ENCODE data around the gene FER1L5. TPM values are rescaled to one million over a fixed set of nuclear protein-coding genes. Genes with fewer than 3 reads are reported as not detected.

Gene FER1L5
- total RNA-seq, 4 donors from 2014 or later = not detected

DNA sequence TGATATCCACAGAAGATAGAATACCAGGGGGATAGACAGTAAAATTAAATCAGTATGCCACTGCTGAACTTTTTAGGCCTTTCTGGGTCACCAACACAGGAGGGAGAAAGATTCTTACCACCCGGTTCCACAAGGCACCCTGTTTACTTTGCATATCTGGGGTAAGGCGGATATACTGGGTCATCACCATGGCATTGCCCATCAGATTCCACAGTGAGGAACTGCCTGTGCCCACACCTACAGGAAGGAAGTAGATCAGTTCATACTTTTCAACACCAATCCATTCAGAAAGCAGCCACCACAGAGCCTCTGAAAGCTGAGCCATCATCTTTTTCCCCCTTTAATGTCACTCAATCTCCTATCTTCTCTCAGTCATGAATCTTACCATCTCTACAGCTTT, 95.3 kb downstream of the FER1L5 start:
- 52 to 63% methylated on average over 2 of the region's 2 CpGs for WGBS, 2 donors (ENCODE audit: low coverage in 1 of 2)
- H3K4me1 ChIP-seq = peaks cover 5 to 65% (median 22%) of the 10 kb centered on the region in 3 donors

DNA sequence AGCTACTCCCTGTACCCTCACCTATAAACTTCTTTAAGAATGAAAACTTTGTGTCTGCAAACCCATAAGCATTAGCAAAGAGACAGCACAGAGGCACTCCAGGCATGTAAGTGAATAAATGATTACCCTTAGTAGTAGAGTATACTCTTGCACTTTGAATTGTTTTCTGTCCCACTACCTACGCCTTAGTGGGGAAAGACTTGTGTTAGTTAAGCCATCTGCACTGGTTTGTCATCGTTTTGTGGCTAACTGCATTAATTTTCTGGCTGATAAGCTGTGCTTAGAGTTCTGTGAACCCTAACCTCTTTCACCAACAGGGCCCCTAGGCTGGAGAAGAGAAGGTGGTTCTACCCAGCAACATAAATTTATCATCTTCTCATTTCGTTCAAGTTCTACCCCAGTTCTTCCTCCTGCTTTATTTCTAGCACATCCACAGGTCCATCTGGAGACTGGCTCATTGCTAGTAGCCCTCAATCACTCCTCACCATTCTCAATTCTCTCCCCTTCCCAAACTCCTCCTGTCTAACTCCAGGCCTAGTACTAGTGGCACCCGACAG, 96.6 kb downstream of the FER1L5 start:
- Histone ChIP-seq H3K27me3 (no peaks in the 10 kb centered on the region), H3K9me3 (no peaks in the 10 kb centered on the region), H3K4me1 (peaks cover 5 to 59% (median 22%) of the 10 kb centered on the region in 3 donors), H3K36me3 (peaks cover 0 to 15% of the 10 kb centered on the region in 2 donors), H3K4me3 (peak overlapping the region; percentile 80 to 100), H3K27ac (peak overlapping the region; percentile 77 to 92 (median 81))
- TF ChIP-seq, protein P1, sequence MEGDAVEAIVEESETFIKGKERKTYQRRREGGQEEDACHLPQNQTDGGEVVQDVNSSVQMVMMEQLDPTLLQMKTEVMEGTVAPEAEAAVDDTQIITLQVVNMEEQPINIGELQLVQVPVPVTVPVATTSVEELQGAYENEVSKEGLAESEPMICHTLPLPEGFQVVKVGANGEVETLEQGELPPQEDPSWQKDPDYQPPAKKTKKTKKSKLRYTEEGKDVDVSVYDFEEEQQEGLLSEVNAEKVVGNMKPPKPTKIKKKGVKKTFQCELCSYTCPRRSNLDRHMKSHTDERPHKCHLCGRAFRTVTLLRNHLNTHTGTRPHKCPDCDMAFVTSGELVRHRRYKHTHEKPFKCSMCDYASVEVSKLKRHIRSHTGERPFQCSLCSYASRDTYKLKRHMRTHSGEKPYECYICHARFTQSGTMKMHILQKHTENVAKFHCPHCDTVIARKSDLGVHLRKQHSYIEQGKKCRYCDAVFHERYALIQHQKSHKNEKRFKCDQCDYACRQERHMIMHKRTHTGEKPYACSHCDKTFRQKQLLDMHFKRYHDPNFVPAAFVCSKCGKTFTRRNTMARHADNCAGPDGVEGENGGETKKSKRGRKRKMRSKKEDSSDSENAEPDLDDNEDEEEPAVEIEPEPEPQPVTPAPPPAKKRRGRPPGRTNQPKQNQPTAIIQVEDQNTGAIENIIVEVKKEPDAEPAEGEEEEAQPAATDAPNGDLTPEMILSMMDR (IDR thresholded peaks at IDR 0.05) = no peak
- no peak for TF ChIP-seq POLR2AphosphoS5 (IDR thresholded peaks at IDR 0.05)
- no peak for TF ChIP-seq POLR2A (IDR thresholded peaks at IDR 0.05)
- TF ChIP-seq EP300 (IDR thresholded peaks at IDR 0.05) = no peak
- ATAC-seq = no peak
- WGBS, 2 donors (ENCODE audit: low coverage in 1 of 2) = 18 to 38% methylated on average over 3 to 4 of the region's 4 CpGs

More for the DNA sequence above, 95.3 kb downstream of the FER1L5 start:
- Histone ChIP-seq H3K36me3 (peaks cover 5 to 28% of the 10 kb centered on the region in 2 donors), H3K9me3 (no peaks in the 10 kb centered on the region), H3K27ac (no peak overlapping the region), H3K27me3 (no peaks in the 10 kb centered on the region), H3K4me3 (no peak overlapping the region)
- ATAC-seq = no peak
- TF ChIP-seq, protein P1 (IDR thresholded peaks at IDR 0.05) = no peak
- TF ChIP-seq POLR2A (IDR thresholded peaks at IDR 0.05) (no peak), EP300 (IDR thresholded peaks at IDR 0.05) (no peak), POLR2AphosphoS5 (IDR thresholded peaks at IDR 0.05) (no peak)

DNA sequence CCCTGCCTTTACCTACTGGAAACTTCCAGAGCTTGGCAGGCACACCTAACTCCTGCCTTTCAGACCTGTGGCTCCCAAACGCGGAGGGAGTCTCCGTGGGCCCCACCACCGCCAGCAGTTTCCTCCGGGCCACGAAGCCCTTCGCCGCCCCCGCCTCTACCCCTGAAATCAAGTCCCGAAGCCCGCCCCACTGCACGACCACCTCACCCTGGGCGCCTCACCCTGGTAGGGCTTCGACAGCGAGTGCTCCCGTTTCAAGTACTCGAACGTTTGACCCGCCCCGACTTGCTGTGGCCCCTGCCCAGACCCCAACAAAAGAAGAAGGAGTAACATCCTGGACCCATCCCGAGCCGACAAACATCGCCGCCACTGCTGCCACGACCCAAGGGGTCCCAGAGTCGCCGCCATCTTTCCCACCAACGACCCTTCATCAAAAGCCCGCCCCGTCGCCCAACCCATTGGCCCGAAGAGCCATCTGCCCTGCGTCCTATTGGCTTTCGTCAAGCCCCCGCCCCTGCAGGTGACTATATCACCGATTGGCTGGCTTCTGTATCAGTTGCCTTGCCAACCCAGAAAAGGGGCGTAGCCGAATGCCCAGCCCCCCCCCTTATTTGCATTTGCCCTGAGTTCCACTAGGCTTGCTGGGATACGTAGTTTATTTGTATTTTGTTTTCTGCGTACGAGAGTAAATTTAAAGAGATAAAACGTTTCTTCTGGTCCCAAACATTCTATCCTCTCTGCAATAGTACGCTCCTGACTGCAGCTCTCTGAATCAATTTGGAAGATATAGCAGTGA, 97.3 kb downstream of the FER1L5 start, which contains the start of gene LMAN2L:
Gene LMAN2L (minus strand): TSS at position 432 of the 796 bp plus-strand sequence. CDS start 24 bp downstream, at position 408.
- Histone ChIP-seq H3K27ac (peak within 1 kb of the TSS; percentile 77 to 92 (median 81)), H3K27me3 (no peaks in the 10 kb centered on the region), H3K36me3 (peaks cover 0 to 13% of the 10 kb centered on the region in 2 donors), H3K4me1 (peaks cover 5 to 53% (median 20%) of the 10 kb centered on the region in 3 donors), H3K4me3 (peak within 1 kb of the TSS; percentile 80 to 100), H3K9me3 (no peaks in the 10 kb centered on the region)
- WGBS, 2 donors (ENCODE audit: low coverage in 1 of 2) = 1 to 2% methylated on average over 8 to 19 of the region's 43 CpGs
- TF ChIP-seq POLR2AphosphoS5 (IDR thresholded peaks at IDR 0.05) (peak; percentile 44), EP300 (IDR thresholded peaks at IDR 0.05) (no peak), POLR2A (IDR thresholded peaks at IDR 0.05) (peak in 1 of 2 donors; percentile 26)
- TF ChIP-seq, protein P1 (IDR thresholded peaks at IDR 0.05) = peak in 1 of 4 experiments; percentile 24
- peak; percentile 100 for ATAC-seq

DNA sequence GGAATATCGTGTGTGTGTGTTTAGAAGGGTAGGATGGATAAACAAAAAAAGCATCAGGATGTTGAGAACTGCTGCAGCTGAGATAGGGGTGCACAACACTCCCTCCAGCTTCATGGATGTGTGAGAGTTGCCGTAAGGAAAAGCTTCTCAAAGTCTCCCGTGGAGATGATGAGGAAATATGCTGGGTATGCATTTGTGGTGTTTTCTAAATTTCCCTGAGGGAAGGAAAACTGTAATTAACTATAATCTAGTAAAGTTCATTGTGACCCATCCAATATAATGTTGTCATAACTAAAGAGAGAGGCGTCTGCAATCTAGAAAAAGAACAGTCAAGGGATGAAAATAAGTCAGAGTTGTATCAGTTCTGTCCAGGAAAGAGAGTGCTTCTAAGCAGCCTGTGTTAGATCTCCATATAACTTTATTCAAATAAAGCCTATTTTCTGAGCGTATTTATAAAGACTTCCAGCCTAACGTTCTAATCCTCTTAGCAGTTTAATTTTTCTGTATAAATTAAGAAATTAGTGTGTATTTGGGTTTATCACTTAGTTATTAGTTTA, 104.6 kb downstream of the FER1L5 start:
- Histone ChIP-seq H3K4me3 (no peak overlapping the region), H3K36me3 (no peaks in the 10 kb centered on the region), H3K4me1 (no peaks in the 10 kb centered on the region), H3K9me3 (no peaks in the 10 kb centered on the region), H3K27ac (peak overlapping the region in 1 of 4 donors; percentile 15), H3K27me3 (no peaks in the 10 kb centered on the region)
- TF ChIP-seq, protein P1 (IDR thresholded peaks at IDR 0.05) = no peak
- TF ChIP-seq POLR2A (IDR thresholded peaks at IDR 0.05) (no peak), EP300 (IDR thresholded peaks at IDR 0.05) (no peak), POLR2AphosphoS5 (IDR thresholded peaks at IDR 0.05) (no peak)
- no peak for ATAC-seq
- WGBS, 2 donors (ENCODE audit: low coverage in 1 of 2) = 36 to 40% methylated on average over 6 of the region's 6 CpGs
